ENCODE measurements around the gene KDF1.

Gene KDF1

DNA sequence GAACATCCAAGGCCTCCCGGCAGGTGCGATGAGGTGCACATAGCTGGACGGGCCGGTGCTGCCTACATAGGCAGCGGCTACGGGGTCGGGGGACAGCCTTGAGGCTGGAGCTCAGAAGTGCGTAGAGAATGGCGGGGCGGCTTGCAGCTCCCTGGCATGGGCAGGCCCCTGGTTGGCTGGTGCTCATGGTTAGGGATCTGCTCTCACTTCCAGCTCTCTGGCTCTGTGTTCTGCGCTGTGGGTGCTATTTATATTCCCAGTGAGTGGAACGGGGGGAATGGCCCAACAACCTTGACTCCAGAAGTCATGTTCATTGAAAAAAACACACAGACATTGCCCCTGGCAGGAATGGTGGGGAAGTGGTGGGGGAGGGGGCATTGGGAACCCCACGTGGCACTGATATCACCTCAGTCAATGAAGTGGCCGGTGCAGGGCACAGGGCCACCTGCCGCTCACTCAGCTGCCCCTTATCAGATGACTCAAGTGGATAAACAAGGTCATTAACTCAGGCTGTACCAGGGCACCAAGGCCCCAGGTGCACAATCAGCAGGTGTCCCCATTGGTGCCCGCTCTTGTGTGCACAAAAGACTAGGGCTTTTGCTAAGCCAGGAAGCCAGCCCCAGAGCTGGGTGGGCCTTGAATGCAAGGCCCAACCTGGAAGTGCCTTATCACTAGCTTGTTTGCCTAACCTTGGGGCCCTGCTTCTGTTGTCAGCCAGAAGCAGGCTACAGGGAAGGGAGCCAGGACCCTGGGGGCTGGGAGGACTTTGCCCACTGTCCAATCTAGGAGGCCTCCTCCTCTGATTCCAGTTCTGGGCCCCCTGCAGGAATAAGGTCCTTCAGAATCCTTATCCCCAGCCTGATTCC, 46.3 kb downstream of the KDF1 start, which contains the start of gene NR0B2:
NR0B2 (minus strand) TSS at position 222 of the 866 bp plus-strand sequence; CDS start at position 187, 35 bp downstream.
- no peak for DNase-seq

DNA sequence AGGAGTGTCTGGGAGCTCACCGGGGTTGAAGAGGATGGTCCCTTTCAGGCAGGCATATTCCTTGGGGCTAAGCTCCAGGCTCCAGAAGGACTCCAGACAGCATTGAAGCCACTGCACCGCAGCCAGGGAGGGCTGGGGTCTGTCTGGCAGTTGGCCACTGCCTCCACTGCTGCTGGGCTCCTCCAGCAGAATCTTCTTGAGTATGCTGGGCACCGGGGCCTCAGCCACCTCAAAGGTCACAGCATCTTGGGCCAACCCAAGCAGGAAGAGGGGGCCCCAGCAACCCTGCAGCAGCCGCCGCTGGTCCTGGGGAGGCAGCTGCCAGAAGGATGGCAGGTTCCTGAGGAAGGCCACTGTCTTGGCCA, 46.9 kb downstream of the KDF1 start:
- DNase-seq, result no peak

DNA sequence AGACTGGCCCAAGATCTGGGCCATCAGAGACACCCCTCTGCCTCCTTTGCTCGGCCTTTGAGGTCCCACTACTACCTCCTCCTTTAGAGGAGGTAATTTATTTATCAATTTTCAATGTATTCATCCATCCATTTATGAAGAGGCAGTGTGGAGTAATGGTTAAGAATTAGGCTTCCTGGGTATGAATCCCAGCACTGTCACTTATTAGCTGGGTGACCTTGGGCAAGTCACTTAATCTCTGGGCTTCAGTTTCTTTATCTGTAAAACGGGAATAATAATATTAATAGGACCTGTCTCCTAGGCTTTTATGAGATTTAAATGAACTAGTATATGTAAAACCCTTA, 48.1 kb downstream of the KDF1 start:
- no peak for DNase-seq

DNA sequence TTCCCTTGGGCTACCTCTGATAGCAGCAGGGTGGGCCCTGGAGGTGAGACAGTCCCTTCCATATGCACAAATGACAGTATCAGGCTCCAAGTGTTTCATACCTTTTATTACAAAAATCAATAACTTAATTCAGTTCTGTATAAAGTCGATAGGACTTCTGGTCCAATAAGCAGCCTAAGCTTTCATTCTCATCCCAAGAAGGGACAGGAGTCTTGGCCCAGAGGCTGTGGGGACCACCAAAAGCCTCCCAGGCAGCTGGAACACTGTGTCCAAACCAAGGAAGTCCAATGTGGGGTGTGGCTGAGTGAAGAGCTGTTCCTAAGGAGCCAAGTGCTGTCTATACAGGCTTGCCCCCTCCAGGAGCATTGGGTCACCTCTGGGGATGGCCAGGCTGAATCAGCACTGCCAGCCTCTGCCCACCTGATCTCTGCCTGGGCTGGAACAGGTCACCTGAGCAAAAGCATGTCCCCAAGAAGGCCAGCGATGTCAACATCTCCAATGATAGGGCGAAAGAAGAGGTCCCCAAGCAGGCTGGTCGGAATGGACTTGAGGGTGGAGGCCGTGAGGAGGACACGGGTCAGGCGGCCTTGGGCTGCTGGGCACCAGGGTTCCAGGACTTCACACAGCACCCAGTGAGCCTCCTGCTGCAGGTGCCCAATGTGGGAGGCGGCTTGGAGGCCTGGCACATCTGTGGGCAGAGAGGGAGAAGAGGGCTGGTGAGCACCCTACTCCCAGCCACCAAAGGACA, 48.7 kb downstream of the KDF1 start:
- no peak for DNase-seq

DNA sequence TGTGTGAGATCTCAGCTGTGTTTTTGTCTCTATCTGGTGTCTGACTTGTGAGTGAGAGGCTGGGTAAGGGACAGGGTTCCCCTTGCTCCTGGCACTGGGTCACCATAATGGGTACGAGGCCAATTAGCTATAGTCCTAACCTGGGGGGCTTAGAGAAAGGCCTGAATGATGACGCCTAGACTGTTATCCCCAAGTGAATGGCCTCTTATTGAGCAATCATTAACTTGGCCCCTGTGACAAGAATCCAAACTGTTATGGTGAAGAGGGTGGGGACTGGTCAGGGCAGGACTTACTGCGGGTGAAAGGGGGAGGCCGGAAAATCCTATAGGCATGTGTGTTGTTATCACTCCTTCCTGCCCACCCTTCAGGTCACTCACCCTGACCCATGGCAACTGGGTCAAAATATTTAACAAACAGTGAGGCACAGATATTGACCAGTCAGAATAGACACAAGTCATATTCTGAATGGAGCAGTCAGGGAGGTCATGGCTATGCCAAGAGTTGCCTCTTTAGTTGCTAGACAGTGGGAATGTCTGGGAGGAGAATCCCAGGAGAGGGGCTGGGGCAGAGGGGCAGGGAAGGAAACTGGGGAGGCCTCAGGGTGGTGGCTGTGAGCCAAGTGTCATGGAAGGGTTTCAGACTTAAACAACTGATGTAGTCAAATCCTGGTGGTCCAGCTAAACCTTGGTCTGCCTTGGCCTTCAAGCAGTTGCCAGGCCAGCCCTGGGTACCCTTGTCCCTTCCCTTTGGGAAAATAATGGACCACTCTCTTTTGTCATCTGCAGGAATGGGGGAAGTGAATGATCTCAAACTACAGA, 49.7 kb downstream of the KDF1 start:
- DNase-seq, result no peak

DNA sequence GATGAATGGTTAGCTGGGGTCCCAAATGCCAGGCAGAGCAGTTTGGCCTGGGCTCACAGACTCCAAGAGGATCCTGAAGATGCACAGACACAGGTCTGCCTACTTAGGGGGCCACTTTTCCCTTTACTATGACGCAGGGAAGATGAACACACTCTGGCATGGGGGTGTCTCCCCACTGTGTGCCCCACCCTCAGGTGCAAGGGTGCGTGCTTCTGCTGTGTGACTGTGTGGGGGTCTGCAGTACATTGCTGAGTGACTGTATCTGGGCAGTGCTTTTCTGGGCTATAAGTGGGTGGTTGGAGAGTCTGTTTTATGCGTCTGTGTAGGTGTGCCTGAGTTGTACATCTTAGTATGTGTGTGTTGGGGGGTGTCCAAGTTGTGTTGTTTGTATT, 50.3 kb downstream of the KDF1 start:
- no peak for DNase-seq

DNA sequence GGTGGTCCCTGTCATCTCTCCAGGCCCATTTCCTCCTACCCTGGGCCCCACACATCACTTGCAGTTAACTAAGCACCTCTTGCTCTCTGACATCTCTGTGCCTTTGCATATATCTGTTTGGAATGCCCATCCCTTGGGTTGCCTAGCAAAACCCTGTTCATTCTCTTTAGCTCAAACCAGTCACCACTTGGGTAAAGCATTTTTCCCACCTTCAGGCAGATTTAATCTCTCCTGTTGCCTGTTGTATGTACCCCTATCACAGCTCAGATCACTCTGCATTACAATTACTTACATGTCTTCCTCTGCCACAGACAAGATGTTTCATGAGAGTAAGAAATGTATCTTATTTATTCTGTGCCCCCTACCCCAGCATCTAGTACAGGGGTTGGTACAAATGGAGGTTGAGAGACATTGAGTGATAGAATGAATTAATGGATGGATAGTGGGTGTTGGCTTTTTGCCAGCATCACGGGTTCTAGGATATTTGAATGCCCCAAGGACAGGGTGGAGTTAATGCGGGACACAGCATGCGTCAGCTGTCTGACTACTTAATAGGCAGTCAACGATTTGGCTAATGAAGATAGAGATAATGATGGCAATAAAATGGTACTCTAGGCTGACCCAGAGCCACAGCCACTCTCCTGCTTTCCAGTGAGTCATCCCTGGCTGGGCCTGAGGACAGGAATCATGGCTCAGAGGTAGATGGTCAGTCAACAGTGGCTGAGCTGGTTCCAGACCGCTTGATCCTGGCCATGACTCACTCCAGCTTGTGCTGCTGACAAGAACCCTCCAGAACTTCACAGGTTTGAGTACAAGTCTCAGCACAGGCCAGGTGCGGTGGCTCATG, 53.0 kb downstream of the KDF1 start:
- DNase-seq, result no peak

DNA sequence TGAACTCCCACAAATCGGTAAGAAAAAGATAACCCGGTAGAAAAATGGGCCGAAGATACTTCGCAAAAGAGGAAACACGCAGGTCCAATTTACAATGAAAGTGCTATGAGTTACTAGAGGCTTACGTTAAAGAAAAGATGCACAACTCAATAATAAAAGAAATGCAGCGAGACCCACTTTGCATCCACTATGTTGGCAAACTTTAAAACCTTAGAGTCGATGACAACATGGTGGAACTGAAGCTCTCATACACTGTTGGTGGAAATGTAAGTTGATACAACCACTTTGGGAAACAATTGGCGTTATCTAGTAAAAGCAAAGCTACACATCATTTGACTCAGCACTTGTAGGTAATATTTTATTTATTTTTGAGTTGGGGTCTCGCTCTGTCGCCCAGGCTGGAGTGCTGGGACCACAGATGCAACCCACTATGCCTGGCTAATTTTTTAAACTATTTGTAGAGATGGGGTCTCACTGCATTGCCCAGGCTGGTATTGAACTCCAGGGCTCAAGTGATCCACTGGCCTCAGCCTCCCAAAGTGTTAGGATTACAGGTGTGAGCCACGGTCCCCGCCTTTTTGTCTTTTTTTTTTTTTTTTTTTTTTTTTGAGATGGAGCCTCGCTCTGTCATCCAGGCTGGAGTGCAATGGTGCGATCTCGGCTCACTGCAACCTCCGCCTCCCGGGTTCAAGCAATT, 59.3 kb downstream of the KDF1 start:
- no peak for DNase-seq

DNA sequence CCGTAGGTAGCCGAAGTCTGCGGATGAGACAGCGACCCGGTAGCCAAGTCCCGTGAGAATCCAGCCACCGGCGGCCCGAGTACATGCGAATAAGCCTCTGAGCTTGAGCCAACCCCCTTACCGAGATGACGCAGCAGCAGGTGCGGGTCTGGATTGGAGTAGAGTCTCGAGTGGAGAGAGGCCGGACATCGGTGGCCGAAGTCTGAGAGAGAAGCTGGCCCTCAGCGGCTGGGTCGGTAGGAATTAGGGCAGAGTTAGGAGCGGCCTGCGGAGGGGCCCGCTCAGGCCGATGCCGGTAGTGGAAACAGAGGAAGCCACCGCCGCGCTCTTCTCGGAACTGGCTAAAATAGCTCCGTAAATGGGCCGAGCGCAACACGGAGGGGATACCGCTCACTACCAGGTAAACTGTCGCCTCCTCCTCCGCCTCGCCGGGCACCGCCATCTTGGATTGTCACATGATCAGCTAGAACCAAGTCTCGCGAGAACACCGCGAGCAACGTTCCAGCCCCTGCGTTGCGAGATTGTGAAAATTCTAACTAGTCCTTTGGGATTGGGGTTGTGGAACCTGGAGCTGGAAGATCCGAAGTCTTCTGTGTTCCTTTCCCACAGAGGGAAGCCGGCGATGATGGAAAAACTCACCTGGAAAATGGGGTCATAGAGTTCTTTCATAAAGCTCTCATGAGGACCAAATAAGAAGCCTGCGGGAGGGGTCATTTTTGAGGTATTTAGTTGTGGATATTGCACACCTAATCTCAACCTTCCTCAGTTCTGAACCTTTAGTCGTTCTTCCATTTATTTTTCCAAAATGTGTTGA, 60.1 kb downstream of the KDF1 start, which contains the start of gene GPATCH3:
GPATCH3 (minus strand) TSS at position 467 of the 814 bp plus-strand sequence; CDS start at position 442, 25 bp downstream.
- peak; percentile 87 for DNase-seq

Measured in activated CD4-positive, alpha-beta T cell treated with anti-CD3 and anti-CD28 coated beads, Interleukin-2, amount 50 U/mL, for 1 hour (primary cell).